IMR-90 (cell line): Measurements from ENCODE around the gene UNK.

ENCODE experiments used
- BHLHE40 ChIP-seq: fragments of 150-350 bp; IDR thresholded peaks from 2 replicates; pipeline ENCODE4 v1.6.1; 2016; ENCODE audit warnings: mild to moderate bottlenecking, low read depth, low read length
- CEBPB ChIP-seq: IDR thresholded peaks from 2 replicates; pipeline ENCODE4 v1.6.1; 2012; ENCODE audit warnings: low read depth, low read length, improper control_type of control experiment
- FOS ChIP-seq: fragments of 150-350 bp; IDR thresholded peaks from 2 replicates; pipeline ENCODE4 v1.6.1; 2016; ENCODE audit warnings: low read depth, low read length
- MAFK ChIP-seq: IDR thresholded peaks from 2 replicates; pipeline ENCODE4 v1.6.1; 2012; ENCODE audit warnings: low read depth, low read length, improper control_type of control experiment
- MAZ ChIP-seq: IDR thresholded peaks from 2 replicates; pipeline ENCODE4 v1.6.1; 2012; ENCODE audit warnings: low read depth, mild to moderate bottlenecking, low read length, improper control_type of control experiment, moderate library complexity, borderline replicate concordance
- MXI1 ChIP-seq: IDR thresholded peaks from 2 replicates; pipeline ENCODE4 v1.6.1; 2012; ENCODE audit warnings: low read depth, mild to moderate bottlenecking, low read length, moderate library complexity, borderline replicate concordance
- POLR2A ChIP-seq: IDR thresholded peaks from 2 replicates; pipeline ENCODE4 v1.6.1; 2012; ENCODE audit warnings: mild to moderate bottlenecking, low read depth, low read length
- RAD21 ChIP-seq: IDR thresholded peaks from 2 replicates; pipeline ENCODE4 v1.6.1; 2012; ENCODE audit warnings: low read length, improper control_type of control experiment
- RCOR1 ChIP-seq: IDR thresholded peaks from 2 replicates; pipeline ENCODE4 v1.6.1; 2012; ENCODE audit warnings: mild to moderate bottlenecking, low read length, improper control_type of control experiment; ENCODE audit not compliant: insufficient replicate concordance
- RFX5 ChIP-seq: IDR thresholded peaks from 2 replicates; pipeline ENCODE4 v1.8.0; 2012; ENCODE audit warnings: low read depth, mild to moderate bottlenecking, low read length, moderate library complexity
- TF ChIP-seq, protein P1 (sequence below): conservative IDR thresholded peaks from 2 replicates; pipeline ENCODE4 v1.5.1; 2012; ENCODE audit warnings: mild to moderate bottlenecking, low read depth, low read length, improper control_type of control experiment
- TF ChIP-seq, protein P2 (sequence below): fragments of 150-350 bp; IDR thresholded peaks from 2 replicates; pipeline ENCODE4 v1.6.1; 2017; ENCODE audit warnings: mild to moderate bottlenecking, antibody characterized with exemption, low read length, low read depth
- TF ChIP-seq, protein P3 (sequence below): fragments of 150-350 bp; IDR thresholded peaks from 2 replicates; pipeline ENCODE4 v1.6.1; 2016; ENCODE audit warnings: low read depth, mild to moderate bottlenecking, low read length, moderate library complexity, borderline replicate concordance

DNA sequence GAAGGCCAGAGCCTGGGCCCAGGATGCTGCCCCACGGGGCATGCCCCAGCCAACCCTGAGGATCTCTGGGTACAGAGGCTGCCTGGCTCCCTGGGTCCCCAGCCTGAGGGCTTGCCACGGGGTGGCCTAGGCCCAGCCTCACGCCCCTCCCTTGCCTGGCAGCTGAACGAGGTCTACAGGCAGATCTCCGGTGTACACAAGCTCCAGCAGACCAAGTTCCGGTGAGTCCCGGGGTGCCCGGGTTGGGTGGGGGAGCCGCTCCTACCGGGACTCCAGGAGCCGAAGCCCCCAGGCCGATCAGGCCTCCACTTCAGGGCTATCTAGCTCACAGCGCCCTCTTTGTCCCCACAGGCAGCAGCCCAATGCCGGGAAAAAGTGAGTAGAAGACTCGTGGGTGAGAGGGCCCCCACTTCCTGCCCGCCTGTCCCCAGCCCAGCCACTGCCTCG lies 44.0 kb upstream of the UNK start:
- TF ChIP-seq POLR2A (no peak), MXI1 (no peak), RFX5 (no peak), RAD21 (no peak), MAFK (no peak), CEBPB (no peak), RCOR1 (no peak), BHLHE40 (no peak), FOS (no peak), MAZ (no peak)
- TF ChIP-seq, protein P1, sequence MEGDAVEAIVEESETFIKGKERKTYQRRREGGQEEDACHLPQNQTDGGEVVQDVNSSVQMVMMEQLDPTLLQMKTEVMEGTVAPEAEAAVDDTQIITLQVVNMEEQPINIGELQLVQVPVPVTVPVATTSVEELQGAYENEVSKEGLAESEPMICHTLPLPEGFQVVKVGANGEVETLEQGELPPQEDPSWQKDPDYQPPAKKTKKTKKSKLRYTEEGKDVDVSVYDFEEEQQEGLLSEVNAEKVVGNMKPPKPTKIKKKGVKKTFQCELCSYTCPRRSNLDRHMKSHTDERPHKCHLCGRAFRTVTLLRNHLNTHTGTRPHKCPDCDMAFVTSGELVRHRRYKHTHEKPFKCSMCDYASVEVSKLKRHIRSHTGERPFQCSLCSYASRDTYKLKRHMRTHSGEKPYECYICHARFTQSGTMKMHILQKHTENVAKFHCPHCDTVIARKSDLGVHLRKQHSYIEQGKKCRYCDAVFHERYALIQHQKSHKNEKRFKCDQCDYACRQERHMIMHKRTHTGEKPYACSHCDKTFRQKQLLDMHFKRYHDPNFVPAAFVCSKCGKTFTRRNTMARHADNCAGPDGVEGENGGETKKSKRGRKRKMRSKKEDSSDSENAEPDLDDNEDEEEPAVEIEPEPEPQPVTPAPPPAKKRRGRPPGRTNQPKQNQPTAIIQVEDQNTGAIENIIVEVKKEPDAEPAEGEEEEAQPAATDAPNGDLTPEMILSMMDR, result no peak
- TF ChIP-seq, protein P2, sequence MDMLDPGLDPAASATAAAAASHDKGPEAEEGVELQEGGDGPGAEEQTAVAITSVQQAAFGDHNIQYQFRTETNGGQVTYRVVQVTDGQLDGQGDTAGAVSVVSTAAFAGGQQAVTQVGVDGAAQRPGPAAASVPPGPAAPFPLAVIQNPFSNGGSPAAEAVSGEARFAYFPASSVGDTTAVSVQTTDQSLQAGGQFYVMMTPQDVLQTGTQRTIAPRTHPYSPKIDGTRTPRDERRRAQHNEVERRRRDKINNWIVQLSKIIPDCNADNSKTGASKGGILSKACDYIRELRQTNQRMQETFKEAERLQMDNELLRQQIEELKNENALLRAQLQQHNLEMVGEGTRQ, result no peak
- TF ChIP-seq, protein P3, sequence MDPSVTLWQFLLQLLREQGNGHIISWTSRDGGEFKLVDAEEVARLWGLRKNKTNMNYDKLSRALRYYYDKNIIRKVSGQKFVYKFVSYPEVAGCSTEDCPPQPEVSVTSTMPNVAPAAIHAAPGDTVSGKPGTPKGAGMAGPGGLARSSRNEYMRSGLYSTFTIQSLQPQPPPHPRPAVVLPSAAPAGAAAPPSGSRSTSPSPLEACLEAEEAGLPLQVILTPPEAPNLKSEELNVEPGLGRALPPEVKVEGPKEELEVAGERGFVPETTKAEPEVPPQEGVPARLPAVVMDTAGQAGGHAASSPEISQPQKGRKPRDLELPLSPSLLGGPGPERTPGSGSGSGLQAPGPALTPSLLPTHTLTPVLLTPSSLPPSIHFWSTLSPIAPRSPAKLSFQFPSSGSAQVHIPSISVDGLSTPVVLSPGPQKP, result no peak
